Measurements from ENCODE around the gene TCF4.
A peak's percentile ranks its signal among the peaks of the same experiment; 100 is the strongest.

TCF4 gene

GRCh38 chr18:55419947-55420664 is 167.9 kb downstream of the TCF4 start:
- H3K4me3 ChIP-seq (ENCODE audit: low read depth, low read length) = no peak overlapping the region
- no peak for DNase-seq (ENCODE audit: low read depth)
- no peak for TF ChIP-seq CTCF (IDR thresholded peaks at IDR 0.05; ENCODE audit: low read depth, low read length, missing control alignments)

- no peak overlapping the region for H3K4me3 ChIP-seq (ENCODE audit: low read depth, low read length)
- TF ChIP-seq CTCF (IDR thresholded peaks at IDR 0.05; ENCODE audit: low read depth, low read length, missing control alignments) = no peak
- DNase-seq (ENCODE audit: low read depth) = no peak
Observed at GRCh38 chr18:55419132-55419946, 168.7 kb downstream of the TCF4 start.

GRCh38 chr18:55418439-55418838 is 169.6 kb downstream of the TCF4 start:
- TF ChIP-seq CTCF (IDR thresholded peaks at IDR 0.05; ENCODE audit: low read depth, low read length, missing control alignments) = no peak
- no peak overlapping the region for H3K4me3 ChIP-seq (ENCODE audit: low read depth, low read length)
- DNase-seq (ENCODE audit: low read depth) = no peak

- TF ChIP-seq CTCF (IDR thresholded peaks at IDR 0.05; ENCODE audit: low read depth, low read length, missing control alignments) = no peak
- DNase-seq (ENCODE audit: low read depth) = no peak
- no peak overlapping the region for H3K4me3 ChIP-seq (ENCODE audit: low read depth, low read length)
Observed at GRCh38 chr18:55416791-55417190, 171.2 kb downstream of the TCF4 start.

- DNase-seq (ENCODE audit: low read depth) = peak; percentile 30
- H3K4me3 ChIP-seq (ENCODE audit: low read depth, low read length) = no peak overlapping the region
- TF ChIP-seq CTCF (IDR thresholded peaks at IDR 0.05; ENCODE audit: low read depth, low read length, missing control alignments) = peak; percentile 81
Observed at GRCh38 chr18:55415258-55415871, 172.6 kb downstream of the TCF4 start.

GRCh38 chr18:55414475-55414874 is 173.5 kb downstream of the TCF4 start:
- no peak for TF ChIP-seq CTCF (IDR thresholded peaks at IDR 0.05; ENCODE audit: low read depth, low read length, missing control alignments)
- H3K4me3 ChIP-seq (ENCODE audit: low read depth, low read length) = no peak overlapping the region
- no peak for DNase-seq (ENCODE audit: low read depth)
